HG02970 (cell line): ENCODE data around the gene DNAH10.

Experiments used
- ATAC-seq: cut with Tn5 transposase; IDR thresholded peaks from one replicate; pipeline ENCODE4 v1.9.1; 2021; ENCODE audit warnings: mild to moderate bottlenecking, moderate library complexity, moderate number of reproducible peaks; ENCODE audit not compliant: unreplicated experiment, low FRiP score

Gene DNAH10

DNA sequence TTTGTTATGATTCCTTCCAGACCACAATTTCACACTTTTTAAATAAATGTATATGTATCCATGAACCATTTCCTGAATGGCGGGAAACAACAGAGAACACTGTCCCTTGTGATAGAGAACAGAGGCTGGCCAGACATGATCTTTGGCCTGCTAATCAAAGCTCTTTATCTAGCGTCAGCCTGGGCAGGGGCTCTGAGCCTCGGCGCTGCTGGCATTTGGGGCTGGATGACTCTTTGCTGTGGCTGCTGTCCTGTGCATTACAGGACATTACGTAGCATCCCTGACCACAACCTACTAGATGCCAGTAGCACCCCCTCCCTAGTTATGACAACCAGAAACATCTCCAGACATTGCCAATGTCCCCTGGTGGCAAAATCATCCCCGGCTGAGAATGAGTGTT lies 77.7 kb downstream of the DNAH10 start:
- no peak for ATAC-seq

DNA sequence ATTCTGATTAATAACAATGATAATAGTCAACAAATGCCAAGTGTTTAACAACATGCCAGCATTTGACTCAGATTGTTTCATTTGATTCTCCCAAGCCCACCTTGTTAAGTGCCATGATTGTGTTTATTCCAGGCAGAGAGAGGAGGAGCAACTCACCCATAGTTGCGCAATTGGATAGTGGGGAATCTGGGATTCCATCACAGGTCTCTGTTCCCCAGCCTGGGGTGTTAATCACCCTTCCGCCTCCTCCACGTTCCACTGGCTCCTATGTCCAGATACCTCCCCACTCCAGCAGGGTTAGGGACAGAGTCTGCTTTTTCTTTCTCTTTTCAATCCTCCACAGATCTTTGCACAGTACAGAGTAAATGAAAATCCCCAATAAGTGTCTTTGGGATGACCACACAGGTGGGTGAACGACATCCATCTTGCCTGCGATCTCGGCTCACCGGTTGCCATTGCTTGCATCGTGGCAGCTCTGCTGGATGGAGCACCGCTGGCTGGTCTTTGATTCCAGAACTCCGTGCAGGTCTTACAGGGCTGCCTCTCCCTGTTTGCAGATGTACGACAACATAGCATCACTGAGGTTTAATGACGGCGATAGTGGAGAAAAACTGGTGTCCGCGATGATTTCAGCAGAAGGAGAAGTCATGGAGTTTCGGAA lies 78.8 kb downstream of the DNAH10 start:
- no peak for ATAC-seq

DNA sequence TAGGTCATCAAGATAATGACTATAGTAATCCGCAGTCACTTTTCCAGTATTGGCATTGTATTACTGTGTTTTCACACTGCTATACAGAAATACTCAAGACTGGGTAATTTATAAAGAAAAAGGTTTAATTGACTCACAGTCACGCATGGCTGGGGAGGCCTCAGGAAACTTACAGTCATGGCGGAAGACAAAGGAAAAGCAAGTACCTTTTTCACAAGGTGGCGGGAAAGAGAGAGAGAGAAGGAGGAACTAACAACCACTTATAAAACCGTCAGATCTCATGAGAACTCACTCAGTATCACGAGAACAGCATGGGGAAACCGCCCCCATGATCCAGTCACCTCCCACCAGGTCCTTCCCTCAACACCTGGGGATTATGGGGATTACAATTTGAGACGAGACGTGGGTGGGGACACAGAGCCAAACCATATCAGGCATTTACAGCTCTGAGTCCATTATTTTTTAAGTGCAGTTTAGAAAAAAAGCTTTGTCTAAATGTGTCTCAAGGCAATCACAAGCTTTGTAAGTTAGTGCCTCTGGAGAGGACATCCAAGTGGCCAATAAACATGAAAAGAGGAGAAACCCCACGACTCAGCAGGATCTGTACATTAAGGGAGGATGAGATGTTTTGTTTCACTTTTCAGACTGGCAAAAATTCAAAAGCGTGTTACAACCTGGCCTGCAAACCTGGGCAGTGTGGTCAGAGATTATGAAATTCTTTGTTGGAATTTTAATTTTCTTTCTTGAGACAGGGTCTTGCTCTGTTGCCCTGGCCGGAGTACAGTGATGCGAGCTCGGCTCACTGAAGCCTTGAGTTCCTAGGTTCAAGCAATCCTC lies 82.0 kb downstream of the DNAH10 start:
- no peak for ATAC-seq

DNA sequence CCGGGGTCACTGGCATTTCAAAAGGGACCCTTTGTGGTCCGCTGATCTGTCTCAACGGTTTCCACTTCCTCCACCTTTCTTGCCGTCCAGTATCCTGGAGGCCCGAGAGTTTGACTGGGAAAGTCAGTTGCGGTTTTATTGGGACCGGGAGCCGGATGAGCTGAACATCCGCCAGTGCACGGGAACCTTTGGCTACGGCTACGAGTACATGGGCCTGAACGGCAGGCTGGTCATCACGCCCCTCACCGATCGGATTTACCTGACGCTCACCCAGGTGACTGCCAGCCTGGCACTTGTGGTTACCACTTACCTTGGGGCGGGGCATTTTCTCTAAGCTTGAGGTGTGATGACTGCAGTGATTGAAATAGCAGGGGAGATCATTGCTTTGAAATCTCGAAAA lies 83.8 kb downstream of the DNAH10 start:
- no peak for ATAC-seq

DNA sequence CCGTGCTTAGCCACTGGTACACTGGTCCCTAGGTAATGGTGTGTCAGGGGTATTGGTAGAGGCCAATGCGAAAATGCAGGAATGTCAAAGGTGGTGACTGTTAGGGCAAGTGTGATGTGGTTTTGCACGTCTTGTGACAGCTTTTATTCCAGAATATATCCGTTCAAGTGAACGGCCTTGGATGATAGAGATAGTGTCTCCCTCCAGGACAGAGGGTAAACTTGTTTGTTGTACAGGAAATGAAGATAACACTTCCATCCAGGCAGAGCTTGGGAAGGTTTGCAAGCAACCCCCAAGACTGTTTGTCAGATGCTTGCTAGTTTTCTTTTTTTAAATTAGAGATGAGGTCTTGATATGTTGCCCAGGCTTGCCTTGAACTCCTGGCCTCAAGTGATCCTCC lies 84.2 kb downstream of the DNAH10 start:
- ATAC-seq = no peak

DNA sequence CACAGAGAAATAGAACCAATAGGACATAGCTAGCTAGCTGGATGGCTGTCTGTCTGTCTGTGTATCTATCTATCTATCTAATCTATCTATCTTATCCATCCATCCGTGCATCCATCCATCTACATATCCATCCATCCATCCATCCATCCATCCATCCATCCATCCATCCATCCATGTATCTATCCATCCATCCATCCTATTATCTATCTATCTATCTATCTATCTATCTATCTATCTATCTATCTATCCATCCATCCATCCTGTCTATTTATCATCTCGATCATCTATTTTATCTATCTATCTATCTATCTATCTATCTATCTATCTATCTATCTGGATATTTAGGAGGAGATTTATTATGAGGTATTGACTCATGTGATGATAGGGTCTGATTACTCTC lies 84.9 kb downstream of the DNAH10 start:
- no peak for ATAC-seq

DNA sequence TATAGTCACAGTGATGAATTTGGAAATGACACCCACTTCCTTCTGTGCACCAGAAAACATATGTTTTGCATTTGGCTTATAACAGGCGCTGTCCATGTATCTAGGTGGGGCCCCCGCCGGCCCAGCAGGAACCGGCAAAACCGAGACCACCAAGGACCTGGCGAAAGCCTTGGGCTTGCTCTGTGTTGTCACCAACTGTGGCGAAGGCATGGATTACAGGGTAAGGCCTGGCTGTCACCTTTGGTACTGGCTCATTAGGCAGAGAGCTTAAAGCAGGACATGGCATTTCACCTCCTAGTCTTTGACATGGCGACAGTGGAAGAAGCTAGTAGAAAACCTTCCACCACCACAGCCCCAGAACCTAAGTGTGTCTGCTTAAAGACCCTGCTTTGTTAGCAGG lies 85.8 kb downstream of the DNAH10 start:
- ATAC-seq = no peak

DNA sequence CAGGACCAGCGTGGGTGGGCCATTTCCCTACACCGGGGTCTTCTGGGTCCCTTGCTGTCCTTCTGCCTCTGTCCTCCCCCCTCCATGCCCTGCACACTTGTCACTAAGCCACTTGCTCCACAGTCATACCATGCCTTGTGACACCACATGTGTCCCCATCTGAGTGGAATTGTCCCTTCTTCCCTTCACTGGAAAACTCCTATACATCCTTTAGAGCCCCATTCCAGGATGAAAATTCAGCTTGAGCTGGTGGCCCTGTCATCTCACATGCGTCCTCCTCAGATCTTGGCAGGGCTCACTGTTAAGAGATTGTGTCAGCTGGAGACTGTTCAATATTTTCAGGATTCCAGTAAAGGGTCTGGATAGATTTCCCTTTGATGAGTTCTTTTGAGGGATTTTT lies 87.4 kb downstream of the DNAH10 start:
- no peak for ATAC-seq

DNA sequence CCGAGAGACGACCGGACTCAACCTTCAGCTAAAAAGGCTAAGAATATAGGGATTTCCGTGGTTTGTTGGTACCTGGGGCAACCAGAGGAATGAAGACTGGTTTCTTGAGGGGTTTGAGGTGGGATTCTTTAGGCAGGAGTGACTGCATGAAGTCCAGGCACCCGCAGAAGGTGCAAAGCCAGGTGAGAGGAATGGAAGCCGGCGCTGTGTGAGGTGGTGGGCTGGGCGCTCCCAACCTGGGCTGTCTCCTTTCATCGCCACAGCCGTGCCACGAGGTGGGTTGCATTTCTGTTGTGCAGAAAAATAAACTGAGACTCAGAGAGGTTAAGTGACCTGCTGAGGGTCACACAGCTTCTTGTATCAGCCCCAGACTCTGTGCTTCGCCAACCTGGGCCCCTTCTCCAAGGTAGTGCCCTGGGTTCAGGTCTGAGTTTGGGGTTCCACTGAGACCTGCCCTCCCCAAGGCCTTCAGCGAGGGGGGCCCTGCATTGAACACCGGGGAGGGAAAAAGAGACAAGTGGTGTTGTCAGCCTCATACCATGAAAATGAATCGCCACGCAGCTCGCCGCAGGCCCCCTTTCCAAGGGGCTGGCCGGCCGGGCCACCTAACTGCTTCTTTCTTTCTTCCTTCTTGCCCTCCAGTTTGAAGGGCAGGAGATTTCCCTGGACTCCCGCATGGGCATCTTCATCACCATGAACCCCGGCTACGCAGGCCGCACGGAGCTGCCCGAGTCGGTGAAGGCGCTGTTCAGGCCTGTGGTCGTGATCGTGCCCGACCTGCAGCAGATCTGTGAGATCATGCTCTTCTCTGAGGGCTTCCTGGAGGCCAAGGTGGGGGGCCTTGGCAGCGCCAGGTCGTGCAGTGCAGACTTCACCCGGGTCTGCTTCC lies 88.4 kb downstream of the DNAH10 start:
- no peak for ATAC-seq

DNA sequence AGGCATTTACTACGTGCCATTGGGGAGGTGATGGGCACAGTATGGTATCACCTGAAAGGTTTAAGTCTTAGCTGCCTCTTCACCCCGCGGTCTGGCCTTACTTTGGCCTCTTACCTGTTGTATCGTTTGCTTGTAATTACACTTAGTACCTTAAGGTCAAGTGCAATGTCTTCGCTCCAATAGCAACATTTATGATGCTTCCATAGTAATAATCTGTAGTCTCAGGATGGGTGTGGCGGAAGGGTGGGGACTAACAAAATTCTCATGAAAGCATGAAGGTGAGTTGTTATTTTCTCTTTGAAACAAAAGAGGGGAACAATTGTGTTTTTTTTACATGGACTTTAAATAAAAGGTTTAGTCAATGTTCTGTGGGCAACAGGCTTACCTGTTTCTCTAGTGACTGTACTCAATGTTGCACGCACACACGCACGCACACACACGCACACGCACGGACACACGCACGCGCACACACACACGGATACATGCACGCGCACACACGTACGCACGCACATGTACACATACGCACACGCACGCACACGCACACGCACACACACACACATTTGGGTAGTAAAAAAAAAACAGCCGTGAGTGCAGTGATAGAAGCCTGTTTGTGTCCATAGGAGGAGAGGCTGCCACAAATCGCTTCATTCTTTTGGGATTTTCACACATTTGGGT lies 91.4 kb downstream of the DNAH10 start:
- no peak for ATAC-seq

DNA sequence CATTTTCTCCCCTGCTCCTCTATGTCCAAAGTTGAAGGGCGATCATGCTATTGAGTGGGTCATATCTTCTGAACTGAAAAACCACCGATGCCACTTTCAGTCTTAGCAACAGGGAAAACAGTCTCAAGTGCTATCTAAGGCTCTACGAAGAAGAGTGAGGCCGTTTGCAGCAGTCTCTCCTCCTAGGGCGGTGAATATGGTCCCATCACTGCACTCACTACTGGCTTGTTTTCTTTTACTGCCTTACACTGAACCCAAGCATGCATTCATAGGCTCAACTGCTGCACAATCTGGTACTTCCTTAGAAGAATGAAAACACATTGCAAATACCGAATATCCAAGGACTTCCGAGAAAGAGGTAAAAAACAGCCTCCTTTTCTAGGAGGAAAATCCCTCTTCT lies 92.1 kb downstream of the DNAH10 start:
- no peak for ATAC-seq

DNA sequence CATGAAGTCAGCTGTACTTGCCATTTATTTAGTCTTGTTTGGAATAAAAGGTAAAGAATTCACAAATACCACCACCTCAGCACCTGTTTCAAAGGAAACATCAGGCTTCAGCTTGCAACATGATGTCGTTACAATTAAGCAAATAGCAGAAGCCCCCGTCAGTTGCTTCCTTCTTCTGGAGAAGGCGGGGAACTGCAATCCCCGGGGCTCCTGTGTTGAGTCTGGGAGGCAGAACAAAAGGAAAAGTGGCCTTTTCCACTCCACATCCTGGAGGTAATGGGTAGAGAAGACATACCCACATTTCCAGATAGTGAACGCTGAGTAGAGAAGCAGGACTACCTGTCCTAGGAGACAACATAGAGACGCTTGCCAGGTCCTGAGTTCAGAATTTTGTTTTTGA lies 92.8 kb downstream of the DNAH10 start:
- ATAC-seq = no peak

DNA sequence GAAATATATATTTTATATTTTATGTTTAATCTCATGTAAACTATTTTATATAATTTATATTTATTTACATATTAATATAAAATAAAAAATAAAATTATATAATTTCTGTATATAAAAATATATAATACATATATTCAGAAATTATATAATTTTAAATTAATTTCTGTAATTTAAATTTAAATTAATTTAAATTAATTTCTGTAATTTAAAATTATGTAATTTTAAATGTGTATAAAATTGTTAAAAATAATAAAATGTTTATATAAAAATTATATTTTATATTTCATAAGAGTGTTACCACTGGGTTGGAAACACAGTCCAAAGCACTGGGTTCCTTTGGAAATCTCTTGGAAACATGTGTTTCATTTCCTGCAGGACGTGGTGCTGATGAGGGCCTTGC lies 94.6 kb downstream of the DNAH10 start:
- no peak for ATAC-seq

DNA sequence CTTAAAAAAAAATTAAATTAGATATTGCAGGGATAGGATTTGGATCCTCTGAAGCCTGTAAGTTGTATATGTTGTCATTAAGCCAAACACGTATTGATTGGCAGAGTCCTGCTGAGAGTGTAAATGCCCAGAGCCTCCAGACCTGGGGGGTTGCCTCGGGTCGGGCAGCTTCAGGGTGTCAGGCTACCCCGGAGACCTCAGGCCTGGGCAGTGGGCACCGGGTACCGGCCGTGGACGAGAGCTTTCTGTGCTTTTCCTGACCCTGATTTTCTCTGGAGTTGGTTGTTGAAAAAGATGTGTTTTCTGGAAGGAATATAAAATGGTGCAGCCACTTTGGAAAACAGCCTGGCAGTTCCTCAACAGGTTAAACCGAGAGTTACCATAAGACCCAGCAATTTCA lies 96.1 kb downstream of the DNAH10 start:
- ATAC-seq = no peak

DNA sequence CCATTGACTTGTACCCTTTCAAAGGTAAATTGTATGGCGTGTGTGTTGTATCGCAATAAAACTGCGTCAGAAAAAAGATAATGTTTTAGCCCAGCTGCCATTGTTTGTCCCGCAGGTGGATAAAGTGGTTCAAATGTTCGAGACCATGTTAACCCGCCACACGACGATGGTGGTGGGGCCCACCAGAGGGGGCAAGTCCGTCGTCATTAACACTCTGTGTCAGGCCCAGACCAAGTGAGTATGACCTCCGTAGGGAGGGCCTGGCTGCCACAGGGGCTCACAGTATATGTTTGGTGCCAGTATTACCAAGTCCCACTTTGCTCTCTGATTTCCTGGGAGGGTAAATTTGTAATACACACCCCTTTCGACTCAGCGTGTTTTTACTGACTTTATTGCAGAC lies 96.9 kb downstream of the DNAH10 start:
- no peak for ATAC-seq

DNA sequence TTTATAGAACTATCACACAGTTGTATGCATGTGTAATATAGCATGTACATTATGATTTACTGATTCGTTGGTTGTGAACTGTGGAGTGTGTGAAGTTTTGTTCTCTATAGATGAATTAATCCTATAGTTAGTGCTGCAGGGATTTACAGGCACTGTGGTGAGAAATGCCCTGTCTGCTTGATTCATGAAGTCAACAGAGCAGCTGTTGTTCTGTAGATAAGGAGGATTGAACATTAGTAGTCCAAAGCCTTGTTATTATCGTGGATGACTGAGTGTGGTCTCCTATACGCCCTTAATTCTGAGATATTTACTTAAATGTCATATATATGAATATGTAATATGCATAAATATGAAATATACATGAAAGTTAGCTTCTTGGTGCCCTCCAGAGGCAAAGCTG lies 98.3 kb downstream of the DNAH10 start:
- ATAC-seq = no peak

DNA sequence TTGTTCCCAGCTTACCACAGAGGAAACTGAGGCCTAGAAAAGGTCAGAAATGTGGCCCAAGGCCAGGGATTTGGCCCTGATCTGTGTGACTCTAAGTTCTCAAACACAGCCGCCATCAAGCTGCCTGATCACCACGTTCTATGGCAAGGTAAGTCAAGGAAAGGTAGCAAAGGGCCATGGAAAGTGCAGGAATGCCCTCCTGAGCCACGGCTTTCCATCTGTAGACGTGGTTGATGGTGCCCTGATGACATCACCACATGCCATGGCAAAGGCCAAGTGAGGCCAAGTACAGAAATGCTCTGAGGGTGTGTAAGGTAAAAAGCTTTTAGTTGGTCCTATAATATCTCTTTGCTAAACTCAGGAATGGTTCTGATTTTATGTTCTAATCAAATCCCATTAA lies 99.3 kb downstream of the DNAH10 start:
- no peak for ATAC-seq

DNA sequence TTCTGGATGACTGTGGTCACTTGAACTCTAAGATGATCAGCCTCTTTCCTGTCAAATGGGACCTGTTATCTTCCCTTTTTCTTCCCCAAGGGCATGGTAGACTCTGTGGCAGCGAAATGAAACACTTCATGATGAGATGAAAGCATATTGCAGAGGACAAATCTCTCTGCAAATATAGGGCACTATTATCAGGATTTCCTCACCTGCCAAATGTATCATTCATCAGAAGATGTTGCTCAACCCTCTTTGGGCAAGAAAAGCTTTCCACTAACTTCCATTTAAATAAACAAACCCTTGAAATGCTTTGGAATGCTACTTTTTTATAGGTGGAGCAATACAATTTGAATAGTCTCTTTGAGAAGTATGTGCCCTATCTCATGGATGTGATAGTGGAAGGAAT lies 105.0 kb downstream of the DNAH10 start:
- ATAC-seq = no peak

DNA sequence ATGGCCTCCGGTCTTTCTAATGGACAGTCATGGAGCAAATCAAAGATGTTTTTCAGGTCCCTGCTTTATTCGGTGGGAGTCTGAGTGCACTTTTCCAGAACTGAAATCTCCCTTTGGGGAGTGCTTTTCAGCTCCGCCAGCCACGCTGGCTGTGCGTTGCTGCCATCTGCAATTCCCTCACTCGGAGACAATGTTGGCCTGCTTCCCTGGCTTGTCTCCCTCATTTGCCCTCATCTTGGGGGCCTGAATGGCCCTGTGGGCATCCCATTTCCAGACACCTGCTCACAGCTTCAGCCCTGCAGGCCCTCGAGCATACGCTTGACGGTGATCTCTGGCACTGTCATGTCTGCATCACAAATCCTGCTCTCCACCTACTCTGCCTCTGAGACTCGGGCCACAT lies 106.7 kb downstream of the DNAH10 start:
- ATAC-seq = no peak

DNA sequence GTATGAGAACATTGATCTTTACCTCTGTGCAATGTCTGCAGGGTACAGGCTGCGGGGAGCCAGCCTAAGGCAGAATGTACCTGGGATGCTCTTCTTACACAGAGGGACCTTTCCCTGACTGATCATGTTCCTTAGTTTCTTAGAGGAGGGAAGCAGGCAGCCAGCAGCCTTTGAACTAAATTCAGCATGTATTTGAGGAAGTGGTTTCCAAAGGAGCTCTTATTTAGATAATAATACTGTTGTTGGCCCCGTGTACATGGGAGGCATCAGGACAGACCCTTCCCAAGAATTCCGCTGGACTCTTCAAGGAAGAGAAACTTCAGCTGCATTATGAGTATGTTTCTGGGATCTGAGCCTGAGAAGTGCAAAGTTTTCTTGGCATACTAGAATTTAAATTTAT lies 111.7 kb downstream of the DNAH10 start:
- no peak for ATAC-seq

DNA sequence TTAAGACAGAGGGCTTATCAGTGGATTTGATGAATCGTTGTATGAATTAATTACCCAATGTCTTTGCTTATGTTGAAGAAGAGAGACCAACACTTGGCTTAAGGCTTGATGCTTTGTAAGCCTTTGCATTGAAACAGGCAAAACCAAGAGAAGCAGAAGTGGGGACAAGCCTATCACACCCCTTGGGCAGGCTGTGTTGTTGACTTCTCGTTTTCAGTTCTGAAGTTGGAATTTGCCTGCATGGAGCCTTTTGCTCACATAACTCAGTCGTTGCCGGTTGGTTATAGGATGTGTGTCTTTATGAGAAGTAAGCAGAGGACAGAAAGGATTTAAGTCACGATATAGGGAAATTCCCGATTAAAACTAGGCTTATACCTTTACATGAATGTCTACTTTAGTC lies 115.9 kb downstream of the DNAH10 start:
- no peak for ATAC-seq
